Dendritic cell treated with granulocyte-macrophage colony-stimulating factor and Interleukin-4, amounts not matched to agents 40 ng/mL and 50 ng/mL, for 4 days (primary cell): ENCODE measurements around the gene OSM.

ENCODE experiments used
- H3K27ac Mint-ChIP-seq: one replicate; pipeline ENCODE4 v1.8.0; 2022; ENCODE audit warnings: mild to moderate bottlenecking, mixed read lengths
- H3K27me3 Mint-ChIP-seq: one replicate; pipeline ENCODE4 v1.8.0; 2022; ENCODE audit warnings: mild to moderate bottlenecking, mixed read lengths
- H3K36me3 Mint-ChIP-seq: one replicate; pipeline ENCODE4 v1.8.0; 2022; ENCODE audit warnings: low read depth, mixed read lengths
- H3K4me1 Mint-ChIP-seq: one replicate; pipeline ENCODE4 v1.8.0; 2022; ENCODE audit warnings: low read depth, mixed read lengths
- H3K4me3 Mint-ChIP-seq: one replicate; pipeline ENCODE4 v1.8.0; 2022; ENCODE audit warnings: mild to moderate bottlenecking, moderate library complexity, mixed read lengths
- H3K9me3 Mint-ChIP-seq: one replicate; pipeline ENCODE4 v1.8.0; 2022; ENCODE audit warnings: mixed read lengths
- intact Hi-C: fragments of 100-400 bp; cut with micrococcal nuclease; formaldehyde crosslinking; loops from one replicate; pipeline ENCODE4 v1.15.0; 2022

OSM gene

GRCh38 chr22:30272781-30273601 is 6.3 kb upstream of the OSM start:
- intact Hi-C loops, result no loop called here
- no peak overlapping the region for H3K4me3 Mint-ChIP-seq
- H3K9me3 Mint-ChIP-seq, result no peaks in the 10 kb centered on the region
- peaks cover 6% of the 10 kb centered on the region for H3K36me3 Mint-ChIP-seq
- peaks cover 88% of the 10 kb centered on the region for H3K4me1 Mint-ChIP-seq
- H3K27me3 Mint-ChIP-seq, result peaks cover 21% of the 10 kb centered on the region
- H3K27ac Mint-ChIP-seq, result peak overlapping the region; percentile 79

- peaks cover 94% of the 10 kb centered on the region for H3K4me1 Mint-ChIP-seq
- H3K36me3 Mint-ChIP-seq, result peaks cover 6% of the 10 kb centered on the region
- peak overlapping the region; percentile 28 for H3K4me3 Mint-ChIP-seq
- peaks cover 13% of the 10 kb centered on the region for H3K27me3 Mint-ChIP-seq
- intact Hi-C loops, result no loop called here
- H3K27ac Mint-ChIP-seq, result peak overlapping the region; percentile 83
- no peaks in the 10 kb centered on the region for H3K9me3 Mint-ChIP-seq
Measured at GRCh38 chr22:30270832-30271231, 4.2 kb upstream of the OSM start.

GRCh38 chr22:30268331-30268730 is 1.7 kb upstream of the OSM start:
- H3K27ac Mint-ChIP-seq, result peak overlapping the region; percentile 83
- intact Hi-C loops, result no loop called here
- H3K27me3 Mint-ChIP-seq, result peaks cover 2% of the 10 kb centered on the region
- H3K4me3 Mint-ChIP-seq, result peak overlapping the region; percentile 83
- H3K4me1 Mint-ChIP-seq, result peaks cover 93% of the 10 kb centered on the region
- H3K36me3 Mint-ChIP-seq, result peaks cover 19% of the 10 kb centered on the region
- H3K9me3 Mint-ChIP-seq, result no peaks in the 10 kb centered on the region

GRCh38 chr22:30267382-30268302 is 991 bp upstream of the OSM start:
- Mint-ChIP-seq H3K27ac (peak overlapping the region; percentile 83), H3K4me3 (peak overlapping the region; percentile 83), H3K27me3 (peaks cover 2% of the 10 kb centered on the region), H3K4me1 (peaks cover 93% of the 10 kb centered on the region), H3K9me3 (no peaks in the 10 kb centered on the region), H3K36me3 (peaks cover 20% of the 10 kb centered on the region)
- intact Hi-C loops, result no loop called here

- intact Hi-C loops, result no loop called here
- H3K27me3 Mint-ChIP-seq, result peaks cover 7% of the 10 kb centered on the region
- peaks cover 28% of the 10 kb centered on the region for H3K36me3 Mint-ChIP-seq
- H3K27ac Mint-ChIP-seq, result peak overlapping the region; percentile 83
- peak overlapping the region; percentile 83 for H3K4me3 Mint-ChIP-seq
- H3K4me1 Mint-ChIP-seq, result peaks cover 96% of the 10 kb centered on the region
- H3K9me3 Mint-ChIP-seq, result no peaks in the 10 kb centered on the region
Measured at GRCh38 chr22:30265823-30266444, 717 bp downstream of the OSM start.

- Mint-ChIP-seq H3K36me3 (peaks cover 28% of the 10 kb centered on the region), H3K27me3 (peaks cover 7% of the 10 kb centered on the region), H3K27ac (peak overlapping the region; percentile 83), H3K4me1 (peaks cover 90% of the 10 kb centered on the region), H3K4me3 (no peak overlapping the region), H3K9me3 (no peaks in the 10 kb centered on the region)
- intact Hi-C loops, result no loop called here
Measured at GRCh38 chr22:30265131-30265720, 1.4 kb downstream of the OSM start.

GRCh38 chr22:30263883-30264282 is 2.8 kb downstream of the OSM start:
- no peaks in the 10 kb centered on the region for H3K9me3 Mint-ChIP-seq

GRCh38 chr22:30262917-30263741 is 3.5 kb downstream of the OSM start:
- no peaks in the 10 kb centered on the region for H3K9me3 Mint-ChIP-seq
- peaks cover 13% of the 10 kb centered on the region for H3K27me3 Mint-ChIP-seq
- peaks cover 22% of the 10 kb centered on the region for H3K36me3 Mint-ChIP-seq
- intact Hi-C loops, result loop anchor here (1.0 to 2.0 kb wide), 2 partner anchors 23 to 124 kb away; partner anchors contain the start of gene RNF215
- H3K4me3 Mint-ChIP-seq, result peak overlapping the region; percentile 55
- peaks cover 80% of the 10 kb centered on the region for H3K4me1 Mint-ChIP-seq
- peak overlapping the region; percentile 22 for H3K27ac Mint-ChIP-seq

More at GRCh38 chr22:30263883-30264282, 2.8 kb downstream of the OSM start:
- intact Hi-C loops, result loop anchor here (1.0 to 2.0 kb wide), 2 partner anchors 22 to 123 kb away; partner anchors contain the start of gene RNF215
- Mint-ChIP-seq H3K4me1 (peaks cover 81% of the 10 kb centered on the region), H3K27ac (no peak overlapping the region), H3K36me3 (peaks cover 22% of the 10 kb centered on the region), H3K4me3 (no peak overlapping the region), H3K27me3 (peaks cover 13% of the 10 kb centered on the region)

- Mint-ChIP-seq H3K36me3 (peaks cover 22% of the 10 kb centered on the region), H3K27ac (peak overlapping the region; percentile 16), H3K4me3 (no peak overlapping the region), H3K9me3 (no peaks in the 10 kb centered on the region), H3K27me3 (peaks cover 14% of the 10 kb centered on the region), H3K4me1 (peaks cover 78% of the 10 kb centered on the region)
- intact Hi-C loops, result loop anchor here (2.0 kb wide), 1 partner anchor 125 kb away; the partner anchor contains the start of gene RNF215
Measured at GRCh38 chr22:30262112-30262511, 4.5 kb downstream of the OSM start.

- intact Hi-C loops, result no loop called here
- no peaks in the 10 kb centered on the region for H3K9me3 Mint-ChIP-seq
- H3K36me3 Mint-ChIP-seq, result peaks cover 22% of the 10 kb centered on the region
- H3K4me3 Mint-ChIP-seq, result no peak overlapping the region
- peaks cover 78% of the 10 kb centered on the region for H3K4me1 Mint-ChIP-seq
- peaks cover 14% of the 10 kb centered on the region for H3K27me3 Mint-ChIP-seq
- no peak overlapping the region for H3K27ac Mint-ChIP-seq
Measured at GRCh38 chr22:30261134-30261533, 5.5 kb downstream of the OSM start.

- H3K27ac Mint-ChIP-seq, result no peak overlapping the region
- H3K9me3 Mint-ChIP-seq, result no peaks in the 10 kb centered on the region
- no peak overlapping the region for H3K4me3 Mint-ChIP-seq
- intact Hi-C loops, result no loop called here
- H3K36me3 Mint-ChIP-seq, result peaks cover 22% of the 10 kb centered on the region
- peaks cover 78% of the 10 kb centered on the region for H3K4me1 Mint-ChIP-seq
- peaks cover 14% of the 10 kb centered on the region for H3K27me3 Mint-ChIP-seq
Measured at GRCh38 chr22:30260682-30261081, 6.0 kb downstream of the OSM start.

GRCh38 chr22:30260276-30260675 is 6.4 kb downstream of the OSM start:
- H3K9me3 Mint-ChIP-seq, result no peaks in the 10 kb centered on the region
- intact Hi-C loops, result no loop called here
- H3K4me1 Mint-ChIP-seq, result peaks cover 74% of the 10 kb centered on the region
- H3K36me3 Mint-ChIP-seq, result peaks cover 22% of the 10 kb centered on the region
- peaks cover 14% of the 10 kb centered on the region for H3K27me3 Mint-ChIP-seq
- no peak overlapping the region for H3K4me3 Mint-ChIP-seq
- no peak overlapping the region for H3K27ac Mint-ChIP-seq
